ENCODE measurements around the gene SOCS6. TPM values are rescaled to one million over a fixed set of nuclear protein-coding genes. Genes with fewer than 3 reads are reported as not detected.

The SOCS6 gene
- total and polyA plus RNA-seq, 10 donors, result 1.3 to 11.5 (median 7.1) TPM

GRCh38 chr18:70295192-70296188 lies 6.6 kb downstream of the SOCS6 start:
- peaks cover 5 to 58% (median 28%) of the 10 kb centered on the region in 6 donors for H3K4me1 ChIP-seq
- no peaks in the 10 kb centered on the region for H3K36me3 ChIP-seq
- WGBS, 5 donors, result 55 to 71% (median 57%) methylated on average over 8 of the region's 8 CpGs
- no peak for DNase-seq
- H3K27ac ChIP-seq, result peak overlapping the region in 1 of 8 donors; percentile 32
- no peak overlapping the region for H3K4me3 ChIP-seq
- H3K9me3 ChIP-seq, result no peaks in the 10 kb centered on the region
- H3K27me3 ChIP-seq (replicated peaks in 1 of 7), result peaks cover 0 to 7% (median 0%) of the 10 kb centered on the region in 7 donors
- TF ChIP-seq CTCF (IDR thresholded peaks at IDR 0.05 in 8 of 11, conservative IDR thresholded peaks at IDR 0.05 in 3 of 11), result no peak
- TF ChIP-seq POLR2AphosphoS5 (IDR thresholded peaks at IDR 0.05), result no peak
- TF ChIP-seq POLR2A (IDR thresholded peaks at IDR 0.05), result no peak
- intact Hi-C loops (cut with DNase I; ENCODE audit: low total_unique reads), result loop anchor here (10.0 kb wide), 1 partner anchor 91 kb away; the partner anchor contains the start of gene RTTN

GRCh38 chr18:70296289-70296688 lies 7.4 kb downstream of the SOCS6 start:
- Histone ChIP-seq H3K27me3 (replicated peaks in 1 of 7) (no peaks in the 10 kb centered on the region), H3K9me3 (no peaks in the 10 kb centered on the region), H3K27ac (peak overlapping the region in 4 of 8 donors; percentile 21 to 51 (median 32)), H3K36me3 (no peaks in the 10 kb centered on the region), H3K4me1 (peaks cover 0 to 50% (median 21%) of the 10 kb centered on the region in 6 donors), H3K4me3 (no peak overlapping the region)
- DNase-seq, result no peak
- TF ChIP-seq POLR2A (IDR thresholded peaks at IDR 0.05), result no peak
- peak in 2 of 3 donors; percentile 66 to 71 for TF ChIP-seq POLR2AphosphoS5 (IDR thresholded peaks at IDR 0.05)
- TF ChIP-seq CTCF (IDR thresholded peaks at IDR 0.05 in 8 of 11, conservative IDR thresholded peaks at IDR 0.05 in 3 of 11), result no peak
- intact Hi-C loops (cut with DNase I; ENCODE audit: low total_unique reads), result loop anchor here (10.0 kb wide), 1 partner anchor 91 kb away; the partner anchor contains the start of gene RTTN
- 66 to 73% (median 69%) methylated on average over 10 of the region's 10 CpGs for WGBS, 5 donors

GRCh38 chr18:70296781-70297180 lies 7.9 kb downstream of the SOCS6 start:
- Histone ChIP-seq H3K36me3 (no peaks in the 10 kb centered on the region), H3K4me1 (peaks cover 0 to 45% (median 21%) of the 10 kb centered on the region in 6 donors), H3K27me3 (replicated peaks in 1 of 7) (no peaks in the 10 kb centered on the region), H3K4me3 (no peak overlapping the region), H3K27ac (peak overlapping the region in 4 of 8 donors; percentile 21 to 51 (median 32)), H3K9me3 (no peaks in the 10 kb centered on the region)
- 84 to 95% (median 91%) methylated on average over 2 of the region's 2 CpGs for WGBS, 5 donors
- DNase-seq, result no peak
- intact Hi-C loops (cut with DNase I; ENCODE audit: low total_unique reads), result loop anchor here (10.0 kb wide), 1 partner anchor 92 kb away; the partner anchor contains the start of gene RTTN
- no peak for TF ChIP-seq POLR2AphosphoS5 (IDR thresholded peaks at IDR 0.05)
- TF ChIP-seq CTCF (IDR thresholded peaks at IDR 0.05 in 8 of 11, conservative IDR thresholded peaks at IDR 0.05 in 3 of 11), result no peak

GRCh38 chr18:70299393-70299792 lies 10.5 kb downstream of the SOCS6 start:
- Histone ChIP-seq H3K27ac (no peak overlapping the region), H3K9me3 (no peaks in the 10 kb centered on the region), H3K27me3 (replicated peaks in 1 of 7) (no peaks in the 10 kb centered on the region), H3K4me3 (no peak overlapping the region), H3K36me3 (no peaks in the 10 kb centered on the region), H3K4me1 (peaks cover 0 to 30% (median 17%) of the 10 kb centered on the region in 6 donors)
- intact Hi-C loops (cut with DNase I; ENCODE audit: low total_unique reads), result loop anchor here (10.0 kb wide), 1 partner anchor 95 kb away; the partner anchor contains the start of gene RTTN
- 75 to 78% (median 76%) methylated on average over 8 of the region's 8 CpGs for WGBS, 5 donors
- TF ChIP-seq POLR2AphosphoS5 (IDR thresholded peaks at IDR 0.05) (no peak), CTCF (IDR thresholded peaks at IDR 0.05 in 8 of 11, conservative IDR thresholded peaks at IDR 0.05 in 3 of 11) (no peak), POLR2A (IDR thresholded peaks at IDR 0.05) (no peak)
- DNase-seq, result no peak
